SK-N-SH treated with all-trans-retinoic acid at 6 μM for 48 hours (cell line): ENCODE measurements around the gene SGTB.

Experiments used
- ATAC-seq: fragments of 200-7000 bp; cut with Tn5 transposase; 3 replicates; pipeline ENCODE4 v1.9.1; 2020; ENCODE audit warnings: mild to moderate bottlenecking, moderate library complexity
- ARNTL ChIP-seq: fragments of 450-650 bp; formaldehyde crosslinking; IDR thresholded peaks from 2 replicates; pipeline ENCODE4 v1.5.0; 2020; ENCODE audit warnings: low read depth, mild to moderate bottlenecking, moderate library complexity, borderline replicate concordance
- BACH2 ChIP-seq: fragments of 250-450 bp; sonication (Bioruptor Pico); IDR thresholded peaks from 2 replicates; pipeline ENCODE4 v1.9.0; 2021; ENCODE audit warnings: mild to moderate bottlenecking, borderline replicate concordance
- CREB5 ChIP-seq: fragments of 250-450 bp; sonication (Bioruptor Pico); IDR thresholded peaks from 2 replicates; pipeline ENCODE4 v1.5.1; 2020; ENCODE audit warnings: low read depth, mild to moderate bottlenecking, moderate library complexity
- CSDC2 ChIP-seq: fragments of 250-450 bp; sonication (Bioruptor Pico); IDR thresholded peaks from 2 replicates; pipeline ENCODE4 v1.5.0; 2020; ENCODE audit warnings: mild to moderate bottlenecking, moderate library complexity
- CSRNP3 ChIP-seq: fragments of 250-450 bp; sonication (Bioruptor Pico); IDR thresholded peaks from 2 replicates; pipeline ENCODE4 v1.5.1; 2021; ENCODE audit warnings: mild to moderate bottlenecking, moderate library complexity
- ESRRG ChIP-seq: fragments of 250-450 bp; sonication (Bioruptor Pico); IDR thresholded peaks from 2 replicates; pipeline ENCODE4 v1.6.1; 2021; ENCODE audit warnings: mild to moderate bottlenecking
- GLIS3 ChIP-seq: fragments of 250-450 bp; sonication (Bioruptor Pico); IDR thresholded peaks from 2 replicates; pipeline ENCODE4 v1.5.0; 2020; ENCODE audit warnings: mild to moderate bottlenecking, moderate library complexity
- ISL1 ChIP-seq: fragments of 250-450 bp; sonication (Bioruptor Pico); IDR thresholded peaks from 2 replicates; pipeline ENCODE4 v2.1.2; 2022; ENCODE audit warnings: mild to moderate bottlenecking, moderate library complexity
- OSR1 ChIP-seq: fragments of 250-450 bp; sonication (Bioruptor Pico); IDR thresholded peaks from 2 replicates; pipeline ENCODE4 v1.8.0; 2022; ENCODE audit warnings: moderate library complexity, mild to moderate bottlenecking, inconsistent platforms
- PATZ1 ChIP-seq: fragments of 250-450 bp; sonication (Bioruptor Pico); IDR thresholded peaks from 2 replicates; pipeline ENCODE4 v1.8.0; 2020; ENCODE audit warnings: mild to moderate bottlenecking, moderate library complexity, borderline replicate concordance
- POU6F1 ChIP-seq: fragments of 250-450 bp; sonication (Bioruptor Pico); IDR thresholded peaks from 2 replicates; pipeline ENCODE4 v1.8.0; 2021; ENCODE audit warnings: low read depth, mild to moderate bottlenecking, moderate library complexity, borderline replicate concordance
- PPARA ChIP-seq: fragments of 250-450 bp; sonication (Bioruptor Pico); IDR thresholded peaks from 2 replicates; pipeline ENCODE4 v1.5.0; 2020; ENCODE audit warnings: mild to moderate bottlenecking, borderline replicate concordance
- RARB ChIP-seq: fragments of 250-450 bp; sonication (Bioruptor Pico); IDR thresholded peaks from 2 replicates; pipeline ENCODE4 v1.8.0; 2021; ENCODE audit warnings: mild to moderate bottlenecking, moderate library complexity
- TSHZ2 ChIP-seq: fragments of 250-450 bp; sonication (Bioruptor Pico); IDR thresholded peaks from 2 replicates; pipeline ENCODE4 v1.5.0; 2020; ENCODE audit warnings: mild to moderate bottlenecking, moderate library complexity
- ZC3H10 ChIP-seq: fragments of 250-450 bp; sonication (Bioruptor Pico); IDR thresholded peaks from 2 replicates; pipeline ENCODE4 v1.5.1; 2021; ENCODE audit warnings: mild to moderate bottlenecking, moderate library complexity
- ZFP30 ChIP-seq: fragments of 450-650 bp; formaldehyde crosslinking; IDR thresholded peaks from 2 replicates; pipeline ENCODE4 v1.5.0; 2022; ENCODE audit warnings: mild to moderate bottlenecking, moderate library complexity
- ZNF565 ChIP-seq: fragments of 450-650 bp; formaldehyde crosslinking; conservative IDR thresholded peaks from 2 replicates; pipeline ENCODE4 v1.5.0; 2020; ENCODE audit warnings: low read depth, mild to moderate bottlenecking, moderate library complexity
- ZNF8 ChIP-seq: fragments of 450-650 bp; formaldehyde crosslinking; IDR thresholded peaks from 2 replicates; pipeline ENCODE4 v1.5.0; 2020; ENCODE audit warnings: mild to moderate bottlenecking, moderate library complexity

SGTB gene

GRCh38 chr5:65721720-65722574 lies at the start of gene SGTB, which contains the start of gene NLN:
Gene SGTB (minus strand): TSS chr5:65722109. CDS start chr5:65720807, 1,302 bp downstream.
Gene NLN (plus strand): TSS chr5:65722205. CDS start chr5:65722374, 169 bp downstream.
- peak; percentile 92 for ATAC-seq

More at GRCh38 chr5:65721720-65722574, at the start of gene SGTB, which contains the start of gene NLN:
- TF ChIP-seq RARB (CRISPR knock-in tag) (no peak), OSR1 (CRISPR knock-in tag) (no peak), ARNTL (CRISPR knock-in tag) (no peak), CSDC2 (CRISPR knock-in tag) (no peak), CSRNP3 (CRISPR knock-in tag) (no peak), ISL1 (CRISPR knock-in tag) (no peak), ZNF565 (CRISPR knock-in tag) (no peak), ESRRG (CRISPR knock-in tag) (no peak), BACH2 (CRISPR knock-in tag) (no peak), ZNF8 (CRISPR knock-in tag) (no peak), GLIS3 (no peak), TSHZ2 (no peak), PPARA (CRISPR knock-in tag) (no peak), ZFP30 (CRISPR knock-in tag) (no peak), ZC3H10 (CRISPR knock-in tag) (no peak), PATZ1 (CRISPR knock-in tag) (no peak), POU6F1 (CRISPR knock-in tag) (no peak), CREB5 (no peak)
- TF ChIP-seq, all 23 proteins: peak for 0
